ENCODE measurements around the gene AFF3.

GRCh38 chr2:99821984-99822383 lies 320.4 kb downstream of the AFF3 start:
- no peak for TF ChIP-seq CTCF (IDR thresholded peaks at IDR 0.05; ENCODE audit: low read length)
- no peak for TF ChIP-seq EZH2phosphoT487 (IDR thresholded peaks at IDR 0.05; ENCODE audit: low read length)
